WTC11 (cell line): ENCODE measurements around the gene CREB3L4. TPM values are rescaled to one million over a fixed set of nuclear protein-coding genes. Genes with fewer than 3 reads are reported as not detected.
A peak's percentile ranks its signal among the peaks of the same experiment; 100 is the strongest.

Source experiments
- AR ChIP-seq: fragments of 250-450 bp; sonication (Bioruptor Pico); IDR thresholded peaks from 2 replicates; pipeline ENCODE4 v1.9.0; 2021; ENCODE audit warnings: mild to moderate bottlenecking
- ARID4B ChIP-seq: sonication (generic); formaldehyde crosslinking; IDR thresholded peaks from 2 replicates; pipeline ENCODE4 v1.8.0; 2023; ENCODE audit warnings: missing genetic modification reagents, mild to moderate bottlenecking, borderline replicate concordance
- ATF6 ChIP-seq: sonication (generic); formaldehyde crosslinking; IDR thresholded peaks from 2 replicates; pipeline ENCODE4 v1.8.1; 2023; ENCODE audit warnings: mild to moderate bottlenecking, missing genetic modification reagents
- E2F1 ChIP-seq: sonication (generic); formaldehyde crosslinking; IDR thresholded peaks from 2 replicates; pipeline ENCODE4 v1.8.0; 2022; ENCODE audit warnings: mild to moderate bottlenecking, missing genetic modification reagents
- E2F5 ChIP-seq: sonication (generic); formaldehyde crosslinking; IDR thresholded peaks from 2 replicates; pipeline ENCODE4 v1.8.1; 2022; ENCODE audit warnings: mild to moderate bottlenecking, moderate library complexity, missing genetic modification reagents
- ETV6 ChIP-seq: sonication (generic); formaldehyde crosslinking; IDR thresholded peaks from 2 replicates; pipeline ENCODE4 v1.8.1; 2022; ENCODE audit warnings: mild to moderate bottlenecking, missing genetic modification reagents
- GABPB1 ChIP-seq: sonication (generic); formaldehyde crosslinking; IDR thresholded peaks from 2 replicates; pipeline ENCODE4 v1.8.1; 2023; ENCODE audit warnings: mild to moderate bottlenecking, missing genetic modification reagents
- HMGA2 ChIP-seq: fragments of 250-450 bp; sonication (Bioruptor Pico); IDR thresholded peaks from 2 replicates; pipeline ENCODE4 v1.4.0; 2021; ENCODE audit warnings: mild to moderate bottlenecking, moderate library complexity
- NFE2L1 ChIP-seq: sonication (generic); formaldehyde crosslinking; IDR thresholded peaks from 2 replicates; pipeline ENCODE4 v1.8.1; 2023; ENCODE audit warnings: missing genetic modification reagents
- RELA ChIP-seq: sonication (generic); formaldehyde crosslinking; IDR thresholded peaks from 2 replicates; pipeline ENCODE4 v1.8.1; 2022; ENCODE audit warnings: missing genetic modification reagents, mild to moderate bottlenecking, borderline replicate concordance
- SOX15 ChIP-seq: fragments of 250-450 bp; sonication (Bioruptor Pico); IDR thresholded peaks from 2 replicates; pipeline ENCODE4 v1.9.0; 2021; ENCODE audit warnings: mild to moderate bottlenecking
- TEAD4 ChIP-seq: sonication (generic); formaldehyde crosslinking; IDR thresholded peaks from 2 replicates; pipeline ENCODE4 v1.8.0; 2022; ENCODE audit warnings: mild to moderate bottlenecking, missing genetic modification reagents
- USF1 ChIP-seq: sonication (generic); formaldehyde crosslinking; IDR thresholded peaks from 2 replicates; pipeline ENCODE4 v1.8.0; 2022; ENCODE audit warnings: mild to moderate bottlenecking, missing genetic modification reagents
- ZNF263 ChIP-seq: sonication (generic); formaldehyde crosslinking; IDR thresholded peaks from 2 replicates; pipeline ENCODE4 v1.8.1; 2022; ENCODE audit warnings: low read depth, mild to moderate bottlenecking, moderate library complexity, missing genetic modification reagents
- ZNF396 ChIP-seq: fragments of 250-450 bp; sonication (Bioruptor Pico); IDR thresholded peaks from 2 replicates; pipeline ENCODE4 v1.8.0; 2021; ENCODE audit warnings: mild to moderate bottlenecking, moderate library complexity, borderline replicate concordance
- ZNF425 ChIP-seq: fragments of 250-450 bp; sonication (Bioruptor Pico); conservative IDR thresholded peaks from 2 replicates; pipeline ENCODE4 v1.9.0; 2021; ENCODE audit warnings: mild to moderate bottlenecking
- ZNF532 ChIP-seq: fragments of 250-450 bp; sonication (Bioruptor Pico); IDR thresholded peaks from 2 replicates; pipeline ENCODE4 v1.9.0; 2021; ENCODE audit warnings: mild to moderate bottlenecking, borderline replicate concordance
- total RNA-seq: library from RNA; stranded (reverse); gene quantifications from 3 replicates; pipeline ENCODE4 v1.2.3, GENCODE V29; 2021

The CREB3L4 gene
- total RNA-seq, 1 experiment from 2014 or later = 33.1 TPM

- TF ChIP-seq ATF6 (CRISPR knock-in tag) = no peak
- no peak for TF ChIP-seq SOX15 (CRISPR knock-in tag)
- TF ChIP-seq ZNF532 (CRISPR knock-in tag) = peak; percentile 83; the same call in 1 of the 2 replicates
- peak; percentile 94 for TF ChIP-seq ARID4B (CRISPR knock-in tag)
- 0 out of 2 replicates have a peak, but pooled peaks have one; percentile 47 for TF ChIP-seq TEAD4 (CRISPR knock-in tag)
- peak; percentile 45 for TF ChIP-seq USF1 (CRISPR knock-in tag)
- TF ChIP-seq E2F1 (CRISPR knock-in tag) = 0 out of 2 replicates have a peak, but pooled peaks have one; percentile 32
- TF ChIP-seq NFE2L1 (CRISPR knock-in tag) = 0 out of 2 replicates have a peak, but pooled peaks have one; percentile 56
- TF ChIP-seq GABPB1 (CRISPR knock-in tag) = peak; percentile 93
- TF ChIP-seq ZNF396 (CRISPR knock-in tag) = no peak
- no peak for TF ChIP-seq E2F5 (CRISPR knock-in tag)
- peak; percentile 74; the same call in 1 of the 2 replicates for TF ChIP-seq ETV6 (CRISPR knock-in tag)
- TF ChIP-seq RELA = no peak
- no peak for TF ChIP-seq ZNF263 (CRISPR knock-in tag)
- TF ChIP-seq ZNF425 (CRISPR knock-in tag) = no peak
- TF ChIP-seq HMGA2 = no peak
- peak; percentile 88; the same call in 1 of the 2 replicates for TF ChIP-seq AR (CRISPR knock-in tag)
Measured at GRCh38 chr1:153990468-153991150, 22.9 kb downstream of the CREB3L4 start, which contains the start of gene RPS27 (continued).
